HG03196 (cell line): ENCODE measurements around the gene ANKRD50.

Source experiments
- ATAC-seq: cut with Tn5 transposase; IDR thresholded peaks from one replicate; pipeline ENCODE4 v1.9.1; 2021; ENCODE audit not compliant: unreplicated experiment

ANKRD50 gene

DNA sequence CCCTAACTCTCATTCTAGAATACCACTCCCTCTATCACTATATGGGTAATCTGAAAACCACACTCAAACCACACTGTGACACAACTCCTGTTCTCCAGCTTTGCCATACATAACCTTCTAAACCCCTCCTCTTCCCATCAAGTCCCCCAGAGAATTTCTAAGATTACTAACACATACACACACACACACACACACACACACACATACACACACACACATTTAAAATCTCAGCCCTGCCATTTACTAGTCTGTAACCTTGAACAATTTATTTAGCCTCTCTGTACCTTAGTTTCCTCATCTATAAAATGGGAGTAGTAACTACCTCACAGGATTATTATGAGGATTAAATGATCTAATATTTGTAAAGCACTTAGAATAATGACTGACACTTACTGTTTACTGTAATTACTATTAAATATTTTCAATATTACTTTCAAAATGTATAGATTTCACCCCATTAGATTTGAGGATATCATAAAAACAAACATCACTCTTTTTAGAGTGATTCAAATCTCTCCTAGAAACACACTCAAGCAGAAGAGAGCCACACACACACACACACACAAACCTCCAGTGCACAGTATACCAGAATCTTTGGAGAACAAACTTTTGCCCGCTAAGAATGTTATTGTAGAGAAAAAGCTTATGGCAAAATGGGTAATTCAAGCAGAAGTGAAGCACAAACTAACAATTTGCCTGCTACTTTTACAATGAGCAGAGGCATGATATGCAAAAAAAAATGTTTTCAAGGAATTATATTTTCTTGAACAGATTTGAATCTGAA lies 3.8 kb downstream of the ANKRD50 start:
- ATAC-seq, result no peak

DNA sequence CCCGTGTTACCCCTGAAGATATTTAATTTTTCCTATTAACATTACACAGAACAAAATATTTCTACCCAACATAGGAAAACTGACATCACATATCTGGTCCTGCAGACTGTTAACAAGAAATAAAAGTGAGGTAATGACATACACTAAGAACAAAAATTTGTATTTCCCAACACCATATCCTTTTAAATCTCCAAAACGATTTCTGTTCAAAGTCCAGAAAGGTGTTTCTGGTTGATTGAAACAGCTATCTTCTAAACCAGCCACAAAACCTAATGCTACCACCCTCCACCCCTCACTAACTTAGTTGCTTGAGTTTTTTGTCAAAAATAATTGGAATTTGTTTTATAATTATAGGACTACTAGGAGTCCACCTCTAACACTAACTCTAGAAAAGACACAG lies 7.1 kb downstream of the ANKRD50 start:
- no peak for ATAC-seq

DNA sequence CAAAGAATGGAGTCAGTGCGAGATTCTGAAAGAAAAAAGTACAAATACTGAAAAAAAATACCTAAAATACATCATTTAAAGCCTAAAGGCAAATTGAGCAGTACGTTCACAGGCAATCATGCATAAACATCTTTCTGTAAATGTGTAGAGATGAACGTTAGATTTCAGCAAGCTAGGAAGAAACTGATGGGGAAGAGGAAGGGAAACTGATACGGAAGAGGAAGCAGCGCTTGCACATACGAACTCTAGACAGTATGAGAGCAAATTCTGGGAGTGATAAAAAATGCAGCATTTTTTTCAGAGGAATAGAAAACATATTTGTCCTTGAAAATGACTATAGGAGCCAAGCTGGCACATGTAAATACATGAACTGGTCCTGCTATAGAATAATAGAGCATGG lies 9.4 kb downstream of the ANKRD50 start:
- no peak for ATAC-seq

DNA sequence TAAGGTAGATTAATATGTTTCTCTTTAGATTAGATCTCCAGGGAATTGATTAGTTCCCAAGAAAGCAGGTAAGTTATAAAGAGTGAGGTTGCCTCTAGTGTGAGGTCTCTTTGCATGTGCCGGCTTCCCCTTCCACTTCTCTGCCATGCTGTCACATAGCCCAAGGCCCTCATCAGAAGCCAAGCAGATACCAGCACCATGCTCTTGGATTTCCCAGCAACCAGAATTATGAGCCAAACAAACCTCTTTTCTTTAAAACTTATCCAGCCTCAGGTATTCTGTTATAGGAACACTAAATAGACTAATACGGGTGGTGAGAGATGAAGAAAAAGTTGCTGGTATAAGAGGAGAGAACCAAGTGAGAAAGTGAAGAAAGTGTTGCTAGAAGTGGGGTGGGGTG lies 15.1 kb downstream of the ANKRD50 start:
- no peak for ATAC-seq

DNA sequence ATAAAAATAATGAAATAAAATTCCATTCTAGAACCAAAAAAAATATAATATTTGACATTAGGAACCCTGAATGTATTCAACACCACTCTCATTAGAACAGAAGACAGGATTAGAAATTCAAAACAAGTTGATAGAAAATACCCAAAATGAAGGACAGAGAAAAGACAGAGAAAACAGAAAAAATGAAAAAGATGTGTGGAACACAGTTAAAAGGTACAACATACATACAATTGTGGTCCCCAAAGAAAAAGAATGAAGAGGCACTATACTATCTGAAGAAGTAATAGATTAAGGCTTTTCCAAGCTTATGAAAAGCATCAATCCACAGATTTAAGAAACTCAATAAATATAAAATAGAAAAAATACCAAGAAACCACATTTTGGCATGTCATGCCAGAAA lies 16.4 kb downstream of the ANKRD50 start:
- no peak for ATAC-seq

DNA sequence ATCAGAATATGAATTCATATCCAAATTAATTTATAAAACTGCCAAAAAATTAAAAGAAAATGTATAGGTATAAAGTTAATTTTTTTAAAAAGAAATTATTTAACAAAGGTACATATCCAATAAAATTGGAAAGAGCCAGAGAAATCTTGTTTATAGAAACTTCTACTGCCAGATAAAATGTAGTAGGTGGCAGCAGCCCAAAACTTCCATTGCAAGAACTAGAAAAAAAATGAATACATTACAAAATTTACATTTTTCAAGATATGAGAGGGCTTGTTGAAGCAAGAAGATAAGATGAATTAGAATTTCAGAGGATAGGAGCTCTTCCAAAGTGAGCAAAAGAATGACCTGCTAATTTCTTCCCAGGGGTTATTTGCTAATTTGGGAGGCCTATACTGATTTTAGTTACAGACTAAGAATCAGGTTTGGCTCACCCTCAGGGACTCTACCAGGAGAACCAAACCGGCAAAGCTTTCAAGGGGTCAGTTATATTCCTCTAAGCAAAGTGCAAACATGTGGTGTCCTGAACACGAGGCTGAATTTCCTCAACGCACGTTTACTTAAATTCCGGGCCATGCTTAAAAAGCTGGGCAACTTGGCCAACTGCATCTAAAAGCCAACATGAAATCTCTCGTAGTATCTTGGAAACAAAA lies 17.5 kb downstream of the ANKRD50 start:
- ATAC-seq, result no peak

DNA sequence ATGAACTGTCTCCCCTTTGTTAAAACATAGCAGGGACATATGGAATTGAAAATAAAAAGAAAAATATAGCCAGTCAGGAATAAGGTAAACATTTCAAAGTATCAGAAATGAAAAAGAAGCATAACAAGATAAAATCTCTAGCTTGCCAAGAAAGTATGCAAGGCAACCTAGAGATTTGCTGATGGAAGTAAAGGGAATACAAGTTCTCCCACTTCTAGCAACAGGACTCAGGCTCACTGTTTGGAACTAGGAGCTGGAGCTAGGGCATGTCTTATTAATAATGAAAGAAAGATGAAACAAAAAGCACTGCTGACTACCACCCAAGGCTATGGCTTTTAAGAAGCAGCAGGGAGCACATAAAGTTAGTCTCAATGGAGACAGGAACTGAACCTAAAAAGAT lies 18.2 kb downstream of the ANKRD50 start:
- no peak for ATAC-seq

DNA sequence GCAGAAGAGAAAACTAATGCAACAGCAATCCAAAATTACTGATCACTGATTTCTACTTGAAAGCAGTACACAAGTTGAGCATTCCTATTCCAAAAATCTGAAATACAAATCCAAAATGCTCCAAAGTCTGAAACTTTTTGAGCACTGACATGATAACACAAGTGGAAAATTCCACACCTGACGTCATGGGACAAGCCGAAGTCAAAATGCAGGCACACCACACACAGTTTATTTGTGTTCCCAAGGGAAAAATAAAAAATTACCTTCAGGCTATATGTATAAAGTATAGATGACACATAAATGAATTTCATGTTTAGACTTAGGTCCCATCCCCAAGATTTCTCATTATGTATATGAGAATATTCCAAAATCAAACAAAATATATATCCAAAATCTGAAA lies 20.7 kb downstream of the ANKRD50 start:
- ATAC-seq, result no peak

DNA sequence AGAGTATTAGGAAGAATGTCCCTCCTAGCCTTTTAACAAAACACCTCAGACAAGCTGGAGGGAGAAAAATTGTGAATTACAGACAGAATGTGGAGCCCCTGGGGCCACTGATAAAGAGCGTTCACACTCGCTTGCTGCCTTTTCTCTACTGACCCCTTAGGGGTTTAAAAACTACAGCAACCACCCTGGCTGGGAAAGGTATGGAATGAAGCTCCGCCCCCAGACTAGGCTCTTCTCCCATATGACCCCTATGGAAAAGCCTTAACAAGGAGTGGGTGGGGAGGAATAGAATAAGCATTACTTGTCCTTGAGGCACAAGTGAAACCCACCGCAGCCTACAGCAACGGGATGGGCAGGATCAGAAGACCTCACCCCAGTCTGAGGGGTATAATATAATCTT lies 26.3 kb downstream of the ANKRD50 start:
- no peak for ATAC-seq

DNA sequence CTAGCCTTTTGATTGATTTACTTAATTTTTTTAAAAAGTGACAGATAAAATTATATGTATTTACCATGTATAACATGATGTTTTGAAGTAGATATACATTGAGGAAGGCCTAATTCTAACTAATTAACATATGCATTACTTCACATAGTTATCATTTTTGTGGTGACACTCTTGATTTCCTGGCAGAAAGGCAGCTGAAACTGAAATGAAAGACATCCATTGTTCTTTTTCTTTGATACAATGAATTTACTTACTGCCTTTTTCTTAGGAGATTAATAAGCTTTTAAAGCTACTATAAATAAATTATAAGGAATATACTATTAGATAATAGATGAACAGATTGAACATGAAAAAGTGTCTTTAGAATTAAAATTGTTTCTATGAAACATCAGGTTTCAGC lies 26.7 kb downstream of the ANKRD50 start:
- ATAC-seq, result no peak

DNA sequence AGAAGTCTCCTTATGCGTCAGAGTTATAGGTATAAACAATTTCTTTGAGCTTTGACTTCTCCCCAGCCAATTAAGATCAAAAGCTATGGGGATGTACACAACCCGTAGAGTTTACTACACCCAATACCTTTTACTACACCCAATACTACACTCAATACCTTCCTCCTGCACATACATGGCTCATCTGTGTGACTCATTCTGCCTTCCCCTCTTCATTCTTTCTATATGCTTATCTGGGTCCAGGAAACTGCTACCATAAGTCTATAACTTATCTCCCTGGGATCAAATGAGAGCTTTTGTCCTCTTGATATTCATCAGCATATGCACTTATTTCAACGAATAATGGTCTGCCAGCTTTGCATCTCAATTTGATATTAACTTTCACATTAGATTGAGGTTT lies 28.2 kb downstream of the ANKRD50 start:
- ATAC-seq, result no peak

DNA sequence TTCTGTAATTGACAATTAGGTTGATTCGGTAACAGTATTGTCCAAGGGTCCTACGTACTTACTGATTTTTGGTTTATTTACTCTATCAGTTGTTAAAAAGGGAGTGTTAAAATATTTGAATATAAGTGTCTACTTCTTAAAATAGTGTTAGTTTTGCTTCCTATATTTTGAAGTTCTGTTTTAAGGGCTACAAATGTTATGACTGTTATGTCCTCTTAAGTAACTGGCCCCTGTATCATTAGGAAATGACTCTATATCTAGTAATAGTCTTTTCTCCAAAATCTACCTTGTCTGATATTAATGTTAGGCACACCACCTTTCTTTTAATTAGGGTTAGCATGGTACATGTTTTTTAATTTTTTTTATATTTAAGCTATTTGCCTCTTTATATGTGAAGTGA lies 30.1 kb downstream of the ANKRD50 start:
- no peak for ATAC-seq

DNA sequence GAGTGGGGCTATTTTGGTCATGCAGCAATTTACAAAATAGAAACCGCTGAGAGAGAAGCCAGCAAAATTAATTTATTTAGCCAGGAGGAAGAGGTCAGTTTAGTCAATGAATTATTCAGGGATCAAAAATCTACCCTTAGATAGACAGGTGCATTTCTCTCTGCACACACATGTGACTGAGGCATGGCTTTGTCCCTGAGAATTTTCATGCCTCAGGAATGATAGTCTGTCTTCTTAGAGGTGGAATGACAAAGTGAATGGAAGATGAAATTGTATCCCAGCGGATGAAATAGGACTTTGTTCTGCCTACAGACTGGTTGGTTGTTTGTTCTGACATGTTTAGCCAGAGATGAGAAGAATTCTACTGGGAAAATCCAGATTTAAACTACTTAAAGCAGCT lies 46.0 kb downstream of the ANKRD50 start:
- no peak for ATAC-seq

DNA sequence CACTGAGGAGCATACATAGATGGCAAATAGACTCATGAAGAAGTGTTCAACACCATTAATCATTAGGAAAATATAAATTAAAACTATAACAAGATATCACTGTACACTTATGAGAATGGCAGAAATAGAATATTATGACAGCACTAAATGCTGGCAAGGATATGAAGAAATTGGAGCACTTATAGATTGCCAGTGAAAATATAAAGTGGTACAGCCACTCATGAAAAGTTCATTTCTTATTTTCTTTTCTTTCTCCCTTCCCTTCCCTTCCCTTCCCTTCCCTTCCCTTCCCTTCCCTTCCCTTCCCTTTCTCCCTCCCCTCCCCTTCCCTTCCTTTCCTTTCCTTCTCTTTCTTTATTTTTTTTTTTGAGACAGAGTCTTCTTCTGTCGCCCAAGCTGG lies 53.7 kb downstream of the ANKRD50 start:
- ATAC-seq, result no peak

DNA sequence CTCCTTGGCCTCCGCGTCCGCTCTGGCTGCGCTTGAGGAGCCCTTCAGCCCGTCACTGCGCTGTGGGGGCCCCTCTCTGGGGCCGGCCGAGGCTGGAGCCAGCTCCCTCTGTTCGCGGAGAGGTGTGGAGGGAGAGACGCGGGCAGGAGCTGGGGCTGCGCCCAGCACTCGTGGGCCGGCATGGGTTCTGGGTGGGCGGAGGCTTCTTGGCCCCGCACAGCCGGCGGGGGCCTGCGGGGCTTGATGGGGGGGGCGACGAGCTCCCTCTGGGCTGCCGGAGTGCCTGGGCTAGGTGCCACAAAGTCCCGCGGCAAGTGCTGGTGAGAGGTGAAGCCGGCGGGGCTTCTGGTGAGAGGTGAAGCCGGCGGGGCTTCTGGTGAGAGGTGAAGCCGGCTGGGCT lies 61.9 kb downstream of the ANKRD50 start:
- ATAC-seq, result no peak

DNA sequence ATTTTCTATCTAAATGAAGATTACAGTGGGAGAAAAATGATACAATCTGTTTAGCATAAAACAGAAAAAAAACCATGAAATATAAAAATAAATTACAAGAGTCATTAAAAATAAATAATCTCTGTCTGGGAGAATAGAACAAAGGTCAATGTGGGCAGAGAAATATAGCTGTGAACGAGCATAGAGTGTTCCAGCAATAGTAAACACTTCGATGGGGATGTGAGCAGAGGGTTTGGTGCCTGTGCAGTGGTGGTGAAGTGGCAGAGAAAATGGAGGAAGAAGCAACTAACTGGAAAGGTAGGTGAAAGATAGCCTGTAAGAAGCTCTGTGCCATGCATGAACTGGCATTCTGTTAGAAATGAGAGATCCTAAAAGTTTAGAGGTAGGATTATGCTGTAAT lies 64.9 kb downstream of the ANKRD50 start:
- ATAC-seq, result no peak

DNA sequence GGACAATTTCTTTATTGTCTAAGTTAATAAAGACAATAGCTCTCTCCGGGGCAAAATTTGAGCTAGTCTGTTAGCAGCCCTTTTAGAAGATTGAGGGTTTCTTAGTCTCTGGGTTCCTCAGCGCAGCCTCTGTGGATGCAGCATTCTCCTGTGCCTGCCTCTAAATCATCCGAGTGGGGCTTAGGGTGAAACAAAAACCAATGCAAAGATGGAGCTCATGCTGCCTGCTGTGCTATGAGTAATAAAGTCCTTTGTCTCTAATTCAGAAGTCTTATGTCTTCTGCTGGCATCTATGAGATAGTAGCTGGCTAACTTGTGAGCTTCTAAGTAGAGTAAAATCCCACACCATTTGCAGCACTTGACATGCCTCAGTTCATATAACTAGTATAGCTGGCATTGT lies 67.9 kb downstream of the ANKRD50 start:
- ATAC-seq, result no peak

DNA sequence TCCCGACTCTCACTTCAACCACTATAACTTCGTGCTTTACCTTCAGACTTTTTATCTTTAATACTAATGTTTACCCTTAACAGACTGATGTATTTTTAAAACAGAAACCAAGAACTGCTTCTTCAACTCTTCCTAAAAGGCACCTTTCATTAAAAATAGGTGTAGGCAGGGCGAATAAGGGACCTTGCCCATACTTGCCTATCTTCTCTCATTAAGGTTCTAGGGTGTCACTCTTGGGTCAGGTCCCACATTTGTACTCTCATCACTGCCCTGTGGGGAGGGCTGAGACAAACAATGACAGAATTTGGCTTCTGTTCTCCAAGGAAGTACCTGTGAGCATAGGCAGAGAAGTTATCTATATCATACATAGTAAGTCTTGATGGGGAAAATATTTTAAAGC lies 69.7 kb downstream of the ANKRD50 start:
- no peak for ATAC-seq

DNA sequence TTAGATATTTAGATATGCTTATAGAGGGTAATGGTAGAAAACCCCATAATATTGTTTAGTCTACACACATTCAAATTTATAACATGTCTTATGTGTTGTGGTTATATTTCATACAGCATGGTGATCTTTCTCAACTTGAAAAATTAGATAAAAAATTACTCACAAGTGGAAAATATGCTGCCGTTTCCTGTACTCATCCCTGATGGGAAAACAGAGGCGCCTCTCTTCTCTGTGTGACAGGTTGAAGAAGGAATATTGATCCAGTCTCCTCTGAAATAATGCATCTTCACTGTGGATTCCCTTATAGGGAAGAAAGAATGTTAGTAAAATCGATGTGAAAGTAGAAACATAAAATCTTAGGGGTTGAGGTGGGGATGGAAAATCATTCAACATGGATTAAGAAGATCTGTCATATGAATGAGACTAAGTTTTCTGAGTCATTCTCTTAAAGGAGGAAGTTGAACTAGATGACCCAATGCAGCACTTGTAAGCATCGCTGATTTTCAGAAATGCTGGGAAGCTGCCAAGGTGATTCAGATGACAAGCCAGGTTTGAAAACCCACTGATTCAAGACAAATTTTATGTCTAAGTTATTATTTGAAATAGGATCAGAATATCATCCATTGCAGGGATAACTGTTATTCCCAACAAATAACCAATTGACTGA lies 70.7 kb downstream of the ANKRD50 start:
- ATAC-seq, result no peak

DNA sequence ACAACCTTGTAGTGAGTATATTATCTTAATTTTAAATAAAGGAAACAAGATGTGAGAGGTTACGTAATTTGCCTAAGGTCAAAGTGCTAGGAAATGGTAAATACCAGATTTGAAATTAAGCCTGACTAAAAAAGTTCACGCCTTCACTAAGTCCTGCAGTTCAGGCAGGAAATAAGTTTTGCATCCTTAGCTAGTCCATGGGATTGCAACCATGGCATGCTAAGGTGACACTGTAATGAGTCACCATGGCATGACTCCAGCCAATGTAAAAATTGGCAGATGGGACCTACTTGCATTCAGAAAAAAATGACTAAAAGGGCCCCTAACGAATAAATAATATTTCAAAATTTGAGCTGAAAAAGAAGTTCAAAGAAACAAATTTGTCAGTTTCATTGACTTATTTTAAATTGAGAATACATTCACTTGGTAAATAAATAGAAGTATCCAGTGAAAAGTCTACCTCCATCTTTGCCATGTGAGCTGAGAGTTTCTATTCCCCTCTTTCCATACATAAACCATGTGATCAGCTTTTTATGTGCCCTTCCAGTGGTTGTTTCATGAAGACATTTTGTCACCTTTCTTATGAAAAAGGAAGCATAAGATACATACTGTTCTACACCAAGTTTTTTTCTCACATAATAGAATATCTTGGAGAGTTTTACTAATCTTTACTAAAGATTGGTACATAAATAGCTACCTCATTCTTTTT lies 72.4 kb downstream of the ANKRD50 start:
- ATAC-seq, result no peak

DNA sequence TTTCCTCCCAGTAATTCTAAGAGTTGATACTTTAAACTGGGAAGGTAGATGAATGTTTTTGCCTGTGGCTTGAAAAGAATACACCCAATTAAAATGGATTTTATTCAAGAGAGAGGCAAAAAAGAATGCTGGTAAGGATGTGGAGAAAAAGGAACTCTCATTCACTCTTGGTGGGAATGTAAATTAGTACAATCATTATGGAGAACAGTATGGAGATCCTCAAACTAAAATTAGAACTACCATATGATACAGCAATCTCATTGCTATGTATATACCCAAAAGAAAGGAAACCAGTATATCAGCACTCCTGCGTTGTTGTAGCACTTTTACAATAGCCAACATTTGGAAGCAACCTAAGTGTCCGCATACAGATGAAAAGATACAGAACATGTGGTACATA lies 75.2 kb downstream of the ANKRD50 start:
- no peak for ATAC-seq

DNA sequence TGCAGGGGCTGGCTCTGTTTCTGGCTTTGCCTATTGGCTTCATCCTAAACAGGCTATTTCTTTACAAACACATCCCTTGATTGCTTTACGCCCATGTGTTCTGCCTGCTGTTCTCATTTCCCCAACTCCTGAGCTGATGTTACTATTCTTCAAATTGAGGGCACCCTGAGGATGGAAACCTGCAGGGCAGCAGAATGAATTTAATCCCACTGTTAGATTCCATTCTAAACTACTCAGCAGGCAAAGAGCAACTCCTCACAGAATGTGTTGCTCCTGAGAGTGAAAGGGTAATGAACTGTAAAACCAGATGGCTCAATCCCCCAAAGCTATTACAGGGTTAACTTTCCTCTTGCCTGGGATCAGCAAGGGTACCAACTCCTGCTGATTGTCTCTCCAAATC lies 75.7 kb downstream of the ANKRD50 start:
- no peak for ATAC-seq
